Ishikawa (cell line): ENCODE results near the gene CCDC175.

Source experiments
- CEBPB ChIP-seq: IDR thresholded peaks from 2 replicates; pipeline ENCODE4 v1.6.1; 2012
- CREB1 ChIP-seq: IDR thresholded peaks from 2 replicates; pipeline ENCODE4 v1.6.1; 2012; ENCODE audit warnings: low read depth
- EGR1 ChIP-seq: IDR thresholded peaks from 2 replicates; pipeline ENCODE4 v1.6.1; 2012
- EP300 ChIP-seq: IDR thresholded peaks from 2 replicates; pipeline ENCODE4 v1.6.1; 2012; ENCODE audit warnings: borderline replicate concordance
- FOXM1 ChIP-seq: IDR thresholded peaks from 2 replicates; pipeline ENCODE4 v1.6.1; 2012; ENCODE audit warnings: low read depth, borderline replicate concordance
- NFIC ChIP-seq: IDR thresholded peaks from 2 replicates; pipeline ENCODE4 v1.6.1; 2012
- RAD21 ChIP-seq: IDR thresholded peaks from 2 replicates; pipeline ENCODE4 v1.6.1; 2012; ENCODE audit warnings: low read depth
- TAF1 ChIP-seq: IDR thresholded peaks from 2 replicates; pipeline ENCODE4 v1.6.1; 2012; ENCODE audit warnings: low read depth, mild to moderate bottlenecking
- TCF12 ChIP-seq: IDR thresholded peaks from 2 replicates; pipeline ENCODE4 v1.6.1; 2012; ENCODE audit warnings: low read depth
- YY1 ChIP-seq: IDR thresholded peaks from 2 replicates; pipeline ENCODE4 v1.6.1; 2012; ENCODE audit warnings: low read depth
- ZBTB7A ChIP-seq: IDR thresholded peaks from 2 replicates; pipeline ENCODE4 v1.6.1; 2012; ENCODE audit warnings: low read depth
- TF ChIP-seq, protein P1 (sequence below): IDR thresholded peaks from 2 replicates; pipeline ENCODE4 v1.6.1; 2012
- TF ChIP-seq, protein P2 (sequence below): IDR thresholded peaks from 2 replicates; pipeline ENCODE4 v1.6.1; 2012
- TF ChIP-seq, protein P3 (sequence below): IDR thresholded peaks from 2 replicates; pipeline ENCODE4 v1.6.1; 2012; ENCODE audit warnings: low read depth, mild to moderate bottlenecking

DNA sequence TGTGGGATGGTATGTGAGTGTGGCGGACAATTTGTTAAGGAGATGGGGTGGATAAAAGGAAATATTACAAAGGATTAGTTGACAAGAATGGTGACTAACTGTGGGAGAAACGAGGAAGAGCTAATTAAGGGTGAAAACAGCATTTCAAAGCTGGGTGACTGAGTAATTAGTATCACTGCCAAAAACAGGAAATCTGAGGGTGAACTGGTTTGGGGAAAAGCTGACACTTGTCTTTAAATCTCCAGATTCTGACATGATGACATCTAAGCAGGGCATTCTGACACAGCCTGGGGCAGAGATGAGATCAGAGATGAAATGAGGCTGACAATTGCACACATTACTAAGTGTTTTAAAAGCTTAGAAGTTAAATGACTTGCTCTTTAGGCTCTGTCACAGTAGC lies 42.4 kb upstream of the CCDC175 start:
- TF ChIP-seq FOXM1, result no peak
- TF ChIP-seq EP300, result no peak
- TF ChIP-seq TAF1, result no peak
- TF ChIP-seq, protein P1, sequence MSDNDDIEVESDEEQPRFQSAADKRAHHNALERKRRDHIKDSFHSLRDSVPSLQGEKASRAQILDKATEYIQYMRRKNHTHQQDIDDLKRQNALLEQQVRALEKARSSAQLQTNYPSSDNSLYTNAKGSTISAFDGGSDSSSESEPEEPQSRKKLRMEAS, result no peak
- TF ChIP-seq NFIC, result no peak
- TF ChIP-seq CREB1, result no peak
- TF ChIP-seq CEBPB, result no peak
- TF ChIP-seq YY1, result no peak
- TF ChIP-seq, protein P2, sequence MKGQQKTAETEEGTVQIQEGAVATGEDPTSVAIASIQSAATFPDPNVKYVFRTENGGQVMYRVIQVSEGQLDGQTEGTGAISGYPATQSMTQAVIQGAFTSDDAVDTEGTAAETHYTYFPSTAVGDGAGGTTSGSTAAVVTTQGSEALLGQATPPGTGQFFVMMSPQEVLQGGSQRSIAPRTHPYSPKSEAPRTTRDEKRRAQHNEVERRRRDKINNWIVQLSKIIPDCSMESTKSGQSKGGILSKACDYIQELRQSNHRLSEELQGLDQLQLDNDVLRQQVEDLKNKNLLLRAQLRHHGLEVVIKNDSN, result no peak
- no peak for TF ChIP-seq EGR1
- TF ChIP-seq TCF12, result no peak
- no peak for TF ChIP-seq ZBTB7A
- no peak for TF ChIP-seq RAD21
- TF ChIP-seq, protein P3, sequence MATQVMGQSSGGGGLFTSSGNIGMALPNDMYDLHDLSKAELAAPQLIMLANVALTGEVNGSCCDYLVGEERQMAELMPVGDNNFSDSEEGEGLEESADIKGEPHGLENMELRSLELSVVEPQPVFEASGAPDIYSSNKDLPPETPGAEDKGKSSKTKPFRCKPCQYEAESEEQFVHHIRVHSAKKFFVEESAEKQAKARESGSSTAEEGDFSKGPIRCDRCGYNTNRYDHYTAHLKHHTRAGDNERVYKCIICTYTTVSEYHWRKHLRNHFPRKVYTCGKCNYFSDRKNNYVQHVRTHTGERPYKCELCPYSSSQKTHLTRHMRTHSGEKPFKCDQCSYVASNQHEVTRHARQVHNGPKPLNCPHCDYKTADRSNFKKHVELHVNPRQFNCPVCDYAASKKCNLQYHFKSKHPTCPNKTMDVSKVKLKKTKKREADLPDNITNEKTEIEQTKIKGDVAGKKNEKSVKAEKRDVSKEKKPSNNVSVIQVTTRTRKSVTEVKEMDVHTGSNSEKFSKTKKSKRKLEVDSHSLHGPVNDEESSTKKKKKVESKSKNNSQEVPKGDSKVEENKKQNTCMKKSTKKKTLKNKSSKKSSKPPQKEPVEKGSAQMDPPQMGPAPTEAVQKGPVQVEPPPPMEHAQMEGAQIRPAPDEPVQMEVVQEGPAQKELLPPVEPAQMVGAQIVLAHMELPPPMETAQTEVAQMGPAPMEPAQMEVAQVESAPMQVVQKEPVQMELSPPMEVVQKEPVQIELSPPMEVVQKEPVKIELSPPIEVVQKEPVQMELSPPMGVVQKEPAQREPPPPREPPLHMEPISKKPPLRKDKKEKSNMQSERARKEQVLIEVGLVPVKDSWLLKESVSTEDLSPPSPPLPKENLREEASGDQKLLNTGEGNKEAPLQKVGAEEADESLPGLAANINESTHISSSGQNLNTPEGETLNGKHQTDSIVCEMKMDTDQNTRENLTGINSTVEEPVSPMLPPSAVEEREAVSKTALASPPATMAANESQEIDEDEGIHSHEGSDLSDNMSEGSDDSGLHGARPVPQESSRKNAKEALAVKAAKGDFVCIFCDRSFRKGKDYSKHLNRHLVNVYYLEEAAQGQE, result no peak
